A549 (cell line): ENCODE data around the gene MCM7.

Source experiments
- EP300 ChIP-seq, 2 experiments: fragments of >200 bp; sonication (Bioruptor Twin); formaldehyde crosslinking; IDR thresholded peaks; 2 replicates in 1 of 2; 3 replicates in 1 of 2; pipeline ENCODE4 v1.6.1; 2016 to 2017
- TF ChIP-seq, protein P1 (sequence below): fragments of 200-600 bp; sonication (generic); IDR thresholded peaks from 2 replicates; pipeline ENCODE4 v1.6.1; 2016; ENCODE audit warnings: antibody characterized with exemption, mild to moderate bottlenecking, moderate library complexity
- TF ChIP-seq, protein P2 (sequence below): fragments of >200 bp; sonication (Bioruptor Twin); formaldehyde crosslinking; IDR thresholded peaks from 3 replicates; pipeline ENCODE4 v1.5.1; 2016

DNA sequence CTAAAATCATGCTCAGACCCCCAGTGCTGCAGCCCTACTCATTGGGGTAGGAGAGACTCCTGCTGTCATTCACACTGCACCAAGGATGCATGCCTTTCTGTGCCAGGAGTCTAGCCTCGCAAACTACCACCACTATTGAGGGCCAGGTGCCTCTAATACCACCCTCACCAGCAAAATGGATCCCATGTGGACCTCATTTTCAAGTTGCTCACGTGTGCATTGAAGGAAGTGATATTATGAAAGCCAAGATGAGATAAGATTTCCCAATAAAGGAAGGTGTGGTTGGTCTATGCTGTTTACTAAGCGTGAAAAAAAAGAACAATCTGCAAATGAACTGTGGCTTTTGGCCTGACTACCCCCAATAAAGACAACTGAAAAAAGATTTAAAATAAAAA is 40.4 kb upstream of the MCM7 start:
- TF ChIP-seq, protein P1, sequence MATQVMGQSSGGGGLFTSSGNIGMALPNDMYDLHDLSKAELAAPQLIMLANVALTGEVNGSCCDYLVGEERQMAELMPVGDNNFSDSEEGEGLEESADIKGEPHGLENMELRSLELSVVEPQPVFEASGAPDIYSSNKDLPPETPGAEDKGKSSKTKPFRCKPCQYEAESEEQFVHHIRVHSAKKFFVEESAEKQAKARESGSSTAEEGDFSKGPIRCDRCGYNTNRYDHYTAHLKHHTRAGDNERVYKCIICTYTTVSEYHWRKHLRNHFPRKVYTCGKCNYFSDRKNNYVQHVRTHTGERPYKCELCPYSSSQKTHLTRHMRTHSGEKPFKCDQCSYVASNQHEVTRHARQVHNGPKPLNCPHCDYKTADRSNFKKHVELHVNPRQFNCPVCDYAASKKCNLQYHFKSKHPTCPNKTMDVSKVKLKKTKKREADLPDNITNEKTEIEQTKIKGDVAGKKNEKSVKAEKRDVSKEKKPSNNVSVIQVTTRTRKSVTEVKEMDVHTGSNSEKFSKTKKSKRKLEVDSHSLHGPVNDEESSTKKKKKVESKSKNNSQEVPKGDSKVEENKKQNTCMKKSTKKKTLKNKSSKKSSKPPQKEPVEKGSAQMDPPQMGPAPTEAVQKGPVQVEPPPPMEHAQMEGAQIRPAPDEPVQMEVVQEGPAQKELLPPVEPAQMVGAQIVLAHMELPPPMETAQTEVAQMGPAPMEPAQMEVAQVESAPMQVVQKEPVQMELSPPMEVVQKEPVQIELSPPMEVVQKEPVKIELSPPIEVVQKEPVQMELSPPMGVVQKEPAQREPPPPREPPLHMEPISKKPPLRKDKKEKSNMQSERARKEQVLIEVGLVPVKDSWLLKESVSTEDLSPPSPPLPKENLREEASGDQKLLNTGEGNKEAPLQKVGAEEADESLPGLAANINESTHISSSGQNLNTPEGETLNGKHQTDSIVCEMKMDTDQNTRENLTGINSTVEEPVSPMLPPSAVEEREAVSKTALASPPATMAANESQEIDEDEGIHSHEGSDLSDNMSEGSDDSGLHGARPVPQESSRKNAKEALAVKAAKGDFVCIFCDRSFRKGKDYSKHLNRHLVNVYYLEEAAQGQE = no peak
- TF ChIP-seq, protein P2, sequence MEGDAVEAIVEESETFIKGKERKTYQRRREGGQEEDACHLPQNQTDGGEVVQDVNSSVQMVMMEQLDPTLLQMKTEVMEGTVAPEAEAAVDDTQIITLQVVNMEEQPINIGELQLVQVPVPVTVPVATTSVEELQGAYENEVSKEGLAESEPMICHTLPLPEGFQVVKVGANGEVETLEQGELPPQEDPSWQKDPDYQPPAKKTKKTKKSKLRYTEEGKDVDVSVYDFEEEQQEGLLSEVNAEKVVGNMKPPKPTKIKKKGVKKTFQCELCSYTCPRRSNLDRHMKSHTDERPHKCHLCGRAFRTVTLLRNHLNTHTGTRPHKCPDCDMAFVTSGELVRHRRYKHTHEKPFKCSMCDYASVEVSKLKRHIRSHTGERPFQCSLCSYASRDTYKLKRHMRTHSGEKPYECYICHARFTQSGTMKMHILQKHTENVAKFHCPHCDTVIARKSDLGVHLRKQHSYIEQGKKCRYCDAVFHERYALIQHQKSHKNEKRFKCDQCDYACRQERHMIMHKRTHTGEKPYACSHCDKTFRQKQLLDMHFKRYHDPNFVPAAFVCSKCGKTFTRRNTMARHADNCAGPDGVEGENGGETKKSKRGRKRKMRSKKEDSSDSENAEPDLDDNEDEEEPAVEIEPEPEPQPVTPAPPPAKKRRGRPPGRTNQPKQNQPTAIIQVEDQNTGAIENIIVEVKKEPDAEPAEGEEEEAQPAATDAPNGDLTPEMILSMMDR = no peak
- no peak for TF ChIP-seq EP300 (IDR thresholded peaks at IDR 0.05)
